K562 (cell line): ENCODE data around the gene KIF23. TPM values are rescaled to one million over a fixed set of nuclear protein-coding genes. Genes with fewer than 3 reads are reported as not detected.

Source experiments
- CREBBP ChIP-seq: IDR thresholded peaks from one replicate; pipeline ENCODE4 v1.6.1; 2012; ENCODE audit warnings: low read depth, mild to moderate bottlenecking, control low read depth, inconsistent platforms, low read length
- FIP1L1 ChIP-seq: fragments of 200-400 bp; formaldehyde crosslinking; IDR thresholded peaks from 2 replicates; pipeline ENCODE4 v1.6.1; 2018; ENCODE audit warnings: mild to moderate bottlenecking, low read depth, low read length; ENCODE audit not compliant: poor library complexity, severe bottlenecking
- GABPB2 ChIP-seq: fragments of 250-450 bp; sonication (Bioruptor Pico); conservative IDR thresholded peaks from 2 replicates; pipeline ENCODE4 v1.5.1; 2021; ENCODE audit warnings: mild to moderate bottlenecking
- IFI16 ChIP-seq: fragments of 250-450 bp; sonication (Bioruptor Pico); IDR thresholded peaks from 2 replicates; pipeline ENCODE4 v2.1.2; 2022; ENCODE audit warnings: mild to moderate bottlenecking, inconsistent platforms
- MAZ ChIP-seq, 2 experiments: fragments of 450-650 bp in 1 of 2; sonication (generic) in 1 of 2; formaldehyde crosslinking; IDR thresholded peaks in 1 of 2; conservative IDR thresholded peaks in 1 of 2; 2 replicates each; pipeline versions ENCODE4 v1.4.0 to v1.5.0; 2020; ENCODE audit warnings: mild to moderate bottlenecking in 1 of 2, missing genetic modification reagents in 1 of 2
- RAD21 ChIP-seq, 2 experiments: fragments of 250-450 bp in 1 of 2; fragments of 450-650 bp in 1 of 2; sonication (Bioruptor Pico) in 1 of 2; formaldehyde crosslinking in 1 of 2; IDR thresholded peaks in 1 of 2; conservative IDR thresholded peaks in 1 of 2; 2 replicates each; pipeline versions ENCODE4 v1.4.0 to v1.8.0; 2020 to 2022; ENCODE audit warnings: mild to moderate bottlenecking in 2 of 2, moderate library complexity in 1 of 2
- RCOR1 ChIP-seq, 2 experiments: IDR thresholded peaks; 2 replicates each; pipeline ENCODE4 v1.6.1; 2012; ENCODE audit warnings: low read depth in 2 of 2, low read length in 2 of 2, borderline replicate concordance in 1 of 2, improper control_type of control experiment in 1 of 2
- STAG1 ChIP-seq: sonication (generic); formaldehyde crosslinking; IDR thresholded peaks from 2 replicates; pipeline ENCODE4 v1.5.0; 2020; ENCODE audit warnings: missing genetic modification reagents, borderline replicate concordance
- TAF9B ChIP-seq: fragments of 450-650 bp; IDR thresholded peaks from 2 replicates; pipeline ENCODE4 v1.6.1; 2018; ENCODE audit warnings: mild to moderate bottlenecking; ENCODE audit not compliant: partially characterized antibody
- XRCC5 ChIP-seq: fragments of 200-400 bp; formaldehyde crosslinking; IDR thresholded peaks from 2 replicates; pipeline ENCODE4 v1.6.1; 2017; ENCODE audit warnings: low read depth, mild to moderate bottlenecking, low read length
- ZFP1 ChIP-seq: fragments of 450-650 bp; formaldehyde crosslinking; IDR thresholded peaks from 2 replicates; pipeline ENCODE4 v1.4.0; 2020; ENCODE audit warnings: mild to moderate bottlenecking, mixed read lengths
- ZNF707 ChIP-seq: fragments of 250-450 bp; sonication (Bioruptor Pico); conservative IDR thresholded peaks from 2 replicates; pipeline ENCODE4 v1.8.0; 2022; ENCODE audit warnings: inconsistent platforms, mild to moderate bottlenecking, moderate library complexity
- polyA plus RNA-seq, 8 experiments: library from polyadenylated mRNA; depleted of rRNA in 4 of 8; stranded (reverse) in 5 of 8; unstranded in 3 of 8; fragments of >200 nt; fragmentation: Nextera tagmentation in 2 of 8; fragmentation: Illumina TruSeq in 1 of 8; extraction: Ambion mirVana in 2 of 8; extraction: Trizol in 1 of 8; gene quantifications; 2 replicates each; pipeline versions ENCODE4 v1.2.1 to v1.2.3, GENCODE V29; 2011 to 2014; ENCODE audit warnings: inconsistent platforms in 1 of 8, missing spikeins in 1 of 8
- total RNA-seq, 7 experiments: library from RNA; depleted of rRNA in 6 of 7; stranded (reverse); fragments of >200 nt in 6 of 7; fragmentation: Illumina TruSeq in 2 of 7; extraction: Trizol in 2 of 7; gene quantifications; 2 replicates each; pipeline versions ENCODE4 v1.2.1 to v1.2.3, GENCODE V29; 2011 to 2021; ENCODE audit warnings: low replicate concordance in 1 of 7
- TF ChIP-seq, protein P1 (sequence below): fragments of 450-650 bp; formaldehyde crosslinking; IDR thresholded peaks from 2 replicates; pipeline ENCODE4 v1.4.0; 2020; ENCODE audit warnings: mild to moderate bottlenecking, moderate library complexity
- TF ChIP-seq, protein P2 (sequence below), 2 experiments: fragments of 200-800 bp in 1 of 2; sonication (Bioruptor generic) in 1 of 2; sonication (generic) in 1 of 2; formaldehyde crosslinking in 1 of 2; IDR thresholded peaks in 1 of 2; conservative IDR thresholded peaks in 1 of 2; 2 replicates each; pipeline versions ENCODE4 v1.5.0 to v1.6.1; 2016 to 2020; ENCODE audit warnings: missing compliant biosample characterization in 1 of 2, missing genetic modification characterization in 1 of 2, missing genetic modification reagents in 1 of 2
- TF ChIP-seq, protein P3 (sequence below): fragments of 250-450 bp; sonication (Bioruptor Pico); IDR thresholded peaks from 2 replicates; pipeline ENCODE4 v1.5.0; 2021
- TF ChIP-seq, protein P4 (sequence below), 2 experiments: fragments of 450-650 bp; conservative IDR thresholded peaks; 2 replicates each; pipeline ENCODE4 v1.6.1; 2017; ENCODE audit warnings: mild to moderate bottlenecking in 2 of 2, moderate library complexity in 2 of 2
- TF ChIP-seq, protein P5 (sequence below): fragments of 450-650 bp; IDR thresholded peaks from 2 replicates; pipeline ENCODE4 v1.7.1; 2018; ENCODE audit warnings: mild to moderate bottlenecking, low read depth; ENCODE audit not compliant: partially characterized antibody

Gene KIF23
- total and polyA plus RNA-seq, 9 of the 15 experiments (the other 6 are each of a cell fraction or from before 2014, with no cell fraction given), result 29.4 to 58.2 (median 41.9) TPM

DNA sequence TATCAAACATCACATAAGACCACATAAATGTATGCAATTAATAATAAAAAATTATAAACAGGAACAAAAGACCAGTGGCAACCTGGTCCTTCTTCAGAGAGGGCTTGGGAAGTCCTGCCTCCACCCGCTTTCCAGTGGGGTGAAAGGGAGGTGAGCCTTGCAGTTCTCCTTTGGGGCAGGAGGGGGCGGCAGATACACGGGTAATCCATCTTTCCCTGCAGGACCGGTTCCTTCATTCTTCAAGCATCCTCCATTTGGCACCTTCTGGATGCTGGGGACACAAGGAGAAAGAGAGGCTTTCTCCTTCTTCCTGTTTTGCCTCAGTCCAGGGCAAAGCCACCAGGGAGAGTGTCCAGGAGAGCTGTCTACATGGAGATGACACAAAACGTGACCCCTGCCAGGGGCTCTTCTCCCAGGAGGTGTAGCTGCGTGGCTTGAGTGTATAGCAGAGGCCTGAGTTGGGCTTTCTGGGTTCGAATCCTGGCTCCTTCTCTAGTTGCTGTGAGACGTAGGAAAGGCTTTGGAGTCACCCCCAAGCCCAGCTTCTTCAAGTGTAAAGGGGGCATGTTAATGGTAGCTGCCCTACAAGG is 61.7 kb downstream of the KIF23 start (continued):
- TF ChIP-seq, protein P1, sequence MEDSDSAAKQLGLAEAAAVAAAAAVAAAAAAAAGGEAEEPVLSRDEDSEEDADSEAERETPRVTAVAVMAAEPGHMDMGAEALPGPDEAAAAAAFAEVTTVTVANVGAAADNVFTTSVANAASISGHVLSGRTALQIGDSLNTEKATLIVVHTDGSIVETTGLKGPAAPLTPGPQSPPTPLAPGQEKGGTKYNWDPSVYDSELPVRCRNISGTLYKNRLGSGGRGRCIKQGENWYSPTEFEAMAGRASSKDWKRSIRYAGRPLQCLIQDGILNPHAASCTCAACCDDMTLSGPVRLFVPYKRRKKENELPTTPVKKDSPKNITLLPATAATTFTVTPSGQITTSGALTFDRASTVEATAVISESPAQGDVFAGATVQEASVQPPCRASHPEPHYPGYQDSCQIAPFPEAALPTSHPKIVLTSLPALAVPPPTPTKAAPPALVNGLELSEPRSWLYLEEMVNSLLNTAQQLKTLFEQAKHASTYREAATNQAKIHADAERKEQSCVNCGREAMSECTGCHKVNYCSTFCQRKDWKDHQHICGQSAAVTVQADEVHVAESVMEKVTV (CRISPR knock-in tag), result peak; percentile 68
- TF ChIP-seq ZNF707 (CRISPR knock-in tag) (no peak), ZFP1 (no peak), TAF9B (no peak), XRCC5 (peak; percentile 74), RCOR1 (IDR thresholded peaks at IDR 0.05; ENCODE audit: borderline replicate concordance in 1 of 2, low read depth in 2 of 2, low read length in 2 of 2) (peak in 1 of 2 experiments; percentile 44; a peak in 1 of 4 replicates), STAG1 (CRISPR knock-in tag) (peak; percentile 95), GABPB2 (CRISPR knock-in tag) (no peak), CREBBP (no peak), MAZ (CRISPR knock-in tag; conservative IDR thresholded peaks at IDR 0.05 in 1 of 2, IDR thresholded peaks at IDR 0.05 in 1 of 2) (0 out of 4 replicates have a peak, but pooled peaks of 1 of the 2 experiments have one; percentile 25), RAD21 (CRISPR knock-in tag; conservative IDR thresholded peaks at IDR 0.05 in 1 of 2, IDR thresholded peaks at IDR 0.05 in 1 of 2) (peak; percentile 83 to 88), IFI16 (CRISPR knock-in tag) (no peak), FIP1L1 (no peak)
- TF ChIP-seq, protein P2, sequence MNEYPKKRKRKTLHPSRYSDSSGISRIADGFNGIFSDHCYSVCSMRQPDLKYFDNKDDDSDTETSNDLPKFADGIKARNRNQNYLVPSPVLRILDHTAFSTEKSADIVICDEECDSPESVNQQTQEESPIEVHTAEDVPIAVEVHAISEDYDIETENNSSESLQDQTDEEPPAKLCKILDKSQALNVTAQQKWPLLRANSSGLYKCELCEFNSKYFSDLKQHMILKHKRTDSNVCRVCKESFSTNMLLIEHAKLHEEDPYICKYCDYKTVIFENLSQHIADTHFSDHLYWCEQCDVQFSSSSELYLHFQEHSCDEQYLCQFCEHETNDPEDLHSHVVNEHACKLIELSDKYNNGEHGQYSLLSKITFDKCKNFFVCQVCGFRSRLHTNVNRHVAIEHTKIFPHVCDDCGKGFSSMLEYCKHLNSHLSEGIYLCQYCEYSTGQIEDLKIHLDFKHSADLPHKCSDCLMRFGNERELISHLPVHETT (CRISPR knock-in tag; conservative IDR thresholded peaks at IDR 0.05 in 1 of 2, IDR thresholded peaks at IDR 0.05 in 1 of 2), result no peak
- TF ChIP-seq, protein P3, sequence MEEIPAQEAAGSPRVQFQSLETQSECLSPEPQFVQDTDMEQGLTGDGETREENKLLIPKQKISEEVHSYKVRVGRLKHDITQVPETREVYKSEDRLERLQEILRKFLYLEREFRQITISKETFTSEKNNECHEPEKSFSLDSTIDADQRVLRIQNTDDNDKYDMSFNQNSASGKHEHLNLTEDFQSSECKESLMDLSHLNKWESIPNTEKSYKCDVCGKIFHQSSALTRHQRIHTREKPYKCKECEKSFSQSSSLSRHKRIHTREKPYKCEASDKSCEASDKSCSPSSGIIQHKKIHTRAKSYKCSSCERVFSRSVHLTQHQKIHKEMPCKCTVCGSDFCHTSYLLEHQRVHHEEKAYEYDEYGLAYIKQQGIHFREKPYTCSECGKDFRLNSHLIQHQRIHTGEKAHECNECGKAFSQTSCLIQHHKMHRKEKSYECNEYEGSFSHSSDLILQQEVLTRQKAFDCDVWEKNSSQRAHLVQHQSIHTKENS (CRISPR knock-in tag), result no peak
- TF ChIP-seq, protein P4, sequence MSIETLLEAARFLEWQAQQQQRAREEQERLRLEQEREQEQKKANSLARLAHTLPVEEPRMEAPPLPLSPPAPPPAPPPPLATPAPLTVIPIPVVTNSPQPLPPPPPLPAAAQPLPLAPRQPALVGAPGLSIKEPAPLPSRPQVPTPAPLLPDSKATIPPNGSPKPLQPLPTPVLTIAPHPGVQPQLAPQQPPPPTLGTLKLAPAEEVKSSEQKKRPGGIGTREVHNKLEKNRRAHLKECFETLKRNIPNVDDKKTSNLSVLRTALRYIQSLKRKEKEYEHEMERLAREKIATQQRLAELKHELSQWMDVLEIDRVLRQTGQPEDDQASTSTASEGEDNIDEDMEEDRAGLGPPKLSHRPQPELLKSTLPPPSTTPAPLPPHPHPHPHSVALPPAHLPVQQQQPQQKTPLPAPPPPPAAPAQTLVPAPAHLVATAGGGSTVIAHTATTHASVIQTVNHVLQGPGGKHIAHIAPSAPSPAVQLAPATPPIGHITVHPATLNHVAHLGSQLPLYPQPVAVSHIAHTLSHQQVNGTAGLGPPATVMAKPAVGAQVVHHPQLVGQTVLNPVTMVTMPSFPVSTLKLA (conservative IDR thresholded peaks at IDR 0.05), result no peak
- TF ChIP-seq, protein P5, sequence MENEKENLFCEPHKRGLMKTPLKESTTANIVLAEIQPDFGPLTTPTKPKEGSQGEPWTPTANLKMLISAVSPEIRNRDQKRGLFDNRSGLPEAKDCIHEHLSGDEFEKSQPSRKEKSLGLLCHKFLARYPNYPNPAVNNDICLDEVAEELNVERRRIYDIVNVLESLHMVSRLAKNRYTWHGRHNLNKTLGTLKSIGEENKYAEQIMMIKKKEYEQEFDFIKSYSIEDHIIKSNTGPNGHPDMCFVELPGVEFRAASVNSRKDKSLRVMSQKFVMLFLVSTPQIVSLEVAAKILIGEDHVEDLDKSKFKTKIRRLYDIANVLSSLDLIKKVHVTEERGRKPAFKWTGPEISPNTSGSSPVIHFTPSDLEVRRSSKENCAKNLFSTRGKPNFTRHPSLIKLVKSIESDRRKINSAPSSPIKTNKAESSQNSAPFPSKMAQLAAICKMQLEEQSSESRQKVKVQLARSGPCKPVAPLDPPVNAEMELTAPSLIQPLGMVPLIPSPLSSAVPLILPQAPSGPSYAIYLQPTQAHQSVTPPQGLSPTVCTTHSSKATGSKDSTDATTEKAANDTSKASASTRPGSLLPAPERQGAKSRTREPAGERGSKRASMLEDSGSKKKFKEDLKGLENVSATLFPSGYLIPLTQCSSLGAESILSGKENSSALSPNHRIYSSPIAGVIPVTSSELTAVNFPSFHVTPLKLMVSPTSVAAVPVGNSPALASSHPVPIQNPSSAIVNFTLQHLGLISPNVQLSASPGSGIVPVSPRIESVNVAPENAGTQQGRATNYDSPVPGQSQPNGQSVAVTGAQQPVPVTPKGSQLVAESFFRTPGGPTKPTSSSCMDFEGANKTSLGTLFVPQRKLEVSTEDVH, result no peak
